Glutamatergic neuron (in vitro differentiated cells): Measurements from ENCODE around the gene NRSN1. TPM values are rescaled to one million over a fixed set of nuclear protein-coding genes. Genes with fewer than 3 reads are reported as not detected.

ENCODE experiments used
- DNase-seq: peaks from one replicate; pipeline ENCODE4 v3.0.0; 2022
- H3K27ac Mint-ChIP-seq: one replicate; pipeline ENCODE4 v1.8.0; 2020; ENCODE audit warnings: mild to moderate bottlenecking, mixed read lengths, inconsistent platforms; ENCODE audit not compliant: unreplicated experiment
- H3K27me3 Mint-ChIP-seq: one replicate; pipeline ENCODE4 v1.8.0; 2020; ENCODE audit warnings: mild to moderate bottlenecking, moderate library complexity, mixed read lengths, inconsistent platforms; ENCODE audit not compliant: unreplicated experiment
- H3K36me3 Mint-ChIP-seq: one replicate; pipeline ENCODE4 v1.8.0; 2020; ENCODE audit warnings: mild to moderate bottlenecking, mixed read lengths, inconsistent platforms; ENCODE audit not compliant: unreplicated experiment
- H3K4me1 Mint-ChIP-seq: one replicate; pipeline ENCODE4 v1.8.0; 2020; ENCODE audit warnings: mild to moderate bottlenecking, low read depth, mixed read lengths, inconsistent platforms; ENCODE audit not compliant: unreplicated experiment
- H3K4me3 Mint-ChIP-seq: one replicate; pipeline ENCODE4 v1.8.0; 2020; ENCODE audit warnings: mild to moderate bottlenecking, mixed read lengths, inconsistent platforms; ENCODE audit not compliant: unreplicated experiment
- H3K9me3 Mint-ChIP-seq: one replicate; pipeline ENCODE4 v1.8.0; 2020; ENCODE audit warnings: mild to moderate bottlenecking, moderate library complexity, mixed read lengths, inconsistent platforms; ENCODE audit not compliant: unreplicated experiment
- CTCF ChIP-seq: fragments of 200-600 bp; sonication (generic); IDR thresholded peaks from one replicate; pipeline ENCODE4 v1.5.0; 2021; ENCODE audit not compliant: partially characterized antibody, unreplicated experiment
- total RNA-seq: library from RNA; stranded (reverse); fragmentation: NEBNext Ultra II Directional; extraction: Animal tissue kit (Norgen Biotek cat#: 25700); gene quantifications from one replicate; pipeline ENCODE4 v1.2.1, GENCODE V29; 2021; ENCODE audit not compliant: unreplicated experiment

Gene NRSN1
- total RNA-seq, 1 donor from 2014 or later, result 5.7 TPM

DNA sequence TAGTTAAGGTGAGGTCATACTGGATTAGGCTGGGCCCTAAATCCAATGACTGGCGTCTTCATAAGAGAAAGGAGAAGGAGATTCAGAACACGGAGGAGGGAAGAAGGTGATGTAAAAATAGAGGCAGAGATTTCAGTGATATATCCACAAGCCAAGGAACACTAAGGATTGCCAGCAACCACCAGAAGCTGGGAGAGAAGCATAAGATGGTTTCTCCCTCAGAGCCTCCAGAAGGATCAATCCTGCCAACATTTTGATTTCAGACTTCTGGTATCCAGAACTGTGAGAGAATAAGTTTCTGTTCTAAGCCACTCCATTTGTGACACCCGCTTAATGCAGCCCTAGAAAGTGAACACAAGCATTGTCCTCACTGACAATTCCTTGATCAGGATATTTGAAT lies 33.6 kb upstream of the NRSN1 start:
- no peak for DNase-seq

DNA sequence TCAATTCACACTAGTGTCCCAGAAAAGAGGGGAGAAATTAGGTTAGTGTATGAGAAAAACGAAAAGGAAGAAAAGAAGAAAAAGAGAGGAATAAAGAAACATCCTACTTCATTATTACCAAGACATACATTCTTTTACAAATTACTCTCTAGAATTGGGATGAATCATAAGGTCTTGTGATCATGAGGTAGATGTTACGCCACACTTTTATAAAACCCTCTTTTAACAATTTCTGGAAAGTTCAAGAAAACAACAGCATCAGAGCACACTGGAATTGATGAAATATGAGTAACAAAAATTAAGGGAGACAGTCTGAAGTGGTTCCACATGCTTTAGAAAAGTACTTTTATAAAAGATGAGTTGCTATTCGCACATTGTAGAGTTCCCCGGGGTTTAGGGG lies 32.6 kb upstream of the NRSN1 start:
- no peak for TF ChIP-seq CTCF
- DNase-seq, result no peak
- Mint-ChIP-seq H3K9me3 (peaks cover 1% of the 10 kb centered on the region), H3K27ac (no peak overlapping the region), H3K36me3 (no peaks in the 10 kb centered on the region), H3K27me3 (no peaks in the 10 kb centered on the region), H3K4me1 (no peaks in the 10 kb centered on the region), H3K4me3 (no peak overlapping the region)

More for the DNA sequence above, 33.6 kb upstream of the NRSN1 start:
- Mint-ChIP-seq H3K9me3 (peaks cover 1% of the 10 kb centered on the region), H3K4me1 (no peaks in the 10 kb centered on the region), H3K27ac (no peak overlapping the region), H3K27me3 (no peaks in the 10 kb centered on the region), H3K4me3 (no peak overlapping the region), H3K36me3 (no peaks in the 10 kb centered on the region)
- no peak for TF ChIP-seq CTCF

GRCh38 chr6:24099181-24099580 lies 26.8 kb upstream of the NRSN1 start:
- TF ChIP-seq CTCF, result no peak
- Mint-ChIP-seq H3K4me1 (peaks cover 3% of the 10 kb centered on the region), H3K36me3 (no peaks in the 10 kb centered on the region), H3K9me3 (no peaks in the 10 kb centered on the region), H3K27ac (no peak overlapping the region), H3K4me3 (no peak overlapping the region), H3K27me3 (no peaks in the 10 kb centered on the region)
- DNase-seq, result no peak

DNA sequence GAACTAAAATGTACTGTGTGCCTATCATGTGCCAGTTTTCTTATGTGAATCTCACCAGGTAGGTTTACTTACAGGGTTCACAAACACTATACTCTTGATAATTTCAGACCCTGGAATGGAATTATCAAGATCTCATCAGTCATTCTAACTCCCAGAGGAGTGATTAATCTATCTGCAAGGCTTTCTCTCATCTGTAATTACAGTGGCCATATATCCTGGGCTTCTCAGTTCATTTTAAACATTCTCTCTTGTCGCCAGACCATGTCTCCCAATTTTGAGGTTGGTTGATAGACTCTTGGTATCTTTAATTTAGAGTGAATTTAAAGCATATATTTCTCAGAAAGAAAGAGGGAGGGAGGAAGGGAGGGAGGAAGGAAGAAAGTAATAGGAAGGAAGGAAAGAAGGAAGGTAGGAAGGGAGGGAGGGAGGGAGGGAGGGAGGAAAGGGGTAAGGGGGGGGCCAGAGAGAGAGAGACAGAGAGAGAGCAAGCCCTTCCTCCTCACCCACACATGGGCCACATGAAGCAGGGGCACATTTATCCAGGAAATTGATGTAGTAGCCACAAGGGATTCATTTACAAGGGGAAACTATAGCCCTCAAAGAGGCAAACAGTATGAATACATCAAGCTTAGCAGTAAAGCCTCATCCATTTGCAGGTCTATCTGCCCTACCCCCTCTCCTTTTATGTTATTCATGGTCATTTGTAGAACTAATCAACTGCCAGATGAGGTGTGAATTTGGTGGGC lies 25.8 kb upstream of the NRSN1 start:
- Mint-ChIP-seq H3K4me1 (peaks cover 3% of the 10 kb centered on the region), H3K36me3 (no peaks in the 10 kb centered on the region), H3K27me3 (no peaks in the 10 kb centered on the region), H3K9me3 (no peaks in the 10 kb centered on the region), H3K27ac (no peak overlapping the region), H3K4me3 (no peak overlapping the region)
- no peak for DNase-seq
- no peak for TF ChIP-seq CTCF

DNA sequence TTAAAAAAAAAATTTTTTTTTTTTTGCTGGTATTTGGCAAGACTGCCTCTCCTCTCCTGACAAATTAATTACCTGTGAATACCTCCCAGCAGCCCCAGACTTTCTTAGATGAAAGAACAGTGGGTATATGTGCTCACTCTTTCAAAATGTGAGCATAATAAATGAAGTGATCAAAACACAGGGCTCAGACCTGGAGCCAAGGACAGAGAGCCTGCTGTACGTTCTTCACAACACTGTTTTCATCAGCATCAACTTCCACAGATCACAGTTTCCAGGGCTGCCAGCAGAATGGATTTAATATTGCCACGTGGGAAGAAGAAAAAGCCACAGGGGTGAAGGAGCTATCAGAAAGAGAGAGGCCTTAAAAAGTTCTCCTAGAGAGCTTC lies 25.3 kb upstream of the NRSN1 start:
- no peaks in the 10 kb centered on the region for H3K27me3 Mint-ChIP-seq
- DNase-seq, result no peak
- H3K27ac Mint-ChIP-seq, result no peak overlapping the region

More for the DNA sequence above, 25.3 kb upstream of the NRSN1 start:
- no peak for TF ChIP-seq CTCF
- H3K9me3 Mint-ChIP-seq, result no peaks in the 10 kb centered on the region
- no peak overlapping the region for H3K4me3 Mint-ChIP-seq
- no peaks in the 10 kb centered on the region for H3K36me3 Mint-ChIP-seq
- H3K4me1 Mint-ChIP-seq, result peaks cover 3% of the 10 kb centered on the region
